DMS153 treated with DMSO at 0.1 percent for 48 hours (cell line): ENCODE measurements around the gene ACSM4.
"Not testable (repeated sequence)": the region's sequence is repeated elsewhere in the genome, so short reads cannot be mapped to it uniquely, and the experiment has no call there.

ENCODE experiments used
- DNase-seq: peaks from one replicate; lab custom pipeline; 2025; ENCODE audit not compliant: unreplicated experiment; lab: John Stamatoyannopoulos, UW

ACSM4 gene

GRCh38 chr12:7327918-7328317 is 24.0 kb downstream of the ACSM4 start:
- DNase-seq = no peak

DNA sequence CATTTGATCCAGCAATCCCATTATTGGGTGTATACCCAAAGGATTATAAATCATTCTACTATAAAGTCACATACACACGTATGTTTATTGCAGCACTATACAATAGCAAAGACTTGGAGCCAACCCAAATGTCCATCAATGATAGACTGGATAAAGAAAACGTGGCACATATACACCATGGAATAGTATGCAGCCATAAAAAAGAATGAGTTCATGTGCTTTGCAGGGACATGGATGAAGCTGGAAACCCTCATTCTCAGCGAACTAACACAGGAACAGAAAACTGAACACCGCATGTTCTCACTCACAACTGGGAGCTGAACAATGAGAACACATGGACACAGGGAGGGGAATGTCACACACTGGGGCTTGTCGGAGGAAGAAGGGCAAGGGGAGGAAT is 33.9 kb downstream of the ACSM4 start:
- not testable (repeated sequence) for DNase-seq

- no peak for DNase-seq
Observed at GRCh38 chr12:7339675-7340074, 35.8 kb downstream of the ACSM4 start.

DNA sequence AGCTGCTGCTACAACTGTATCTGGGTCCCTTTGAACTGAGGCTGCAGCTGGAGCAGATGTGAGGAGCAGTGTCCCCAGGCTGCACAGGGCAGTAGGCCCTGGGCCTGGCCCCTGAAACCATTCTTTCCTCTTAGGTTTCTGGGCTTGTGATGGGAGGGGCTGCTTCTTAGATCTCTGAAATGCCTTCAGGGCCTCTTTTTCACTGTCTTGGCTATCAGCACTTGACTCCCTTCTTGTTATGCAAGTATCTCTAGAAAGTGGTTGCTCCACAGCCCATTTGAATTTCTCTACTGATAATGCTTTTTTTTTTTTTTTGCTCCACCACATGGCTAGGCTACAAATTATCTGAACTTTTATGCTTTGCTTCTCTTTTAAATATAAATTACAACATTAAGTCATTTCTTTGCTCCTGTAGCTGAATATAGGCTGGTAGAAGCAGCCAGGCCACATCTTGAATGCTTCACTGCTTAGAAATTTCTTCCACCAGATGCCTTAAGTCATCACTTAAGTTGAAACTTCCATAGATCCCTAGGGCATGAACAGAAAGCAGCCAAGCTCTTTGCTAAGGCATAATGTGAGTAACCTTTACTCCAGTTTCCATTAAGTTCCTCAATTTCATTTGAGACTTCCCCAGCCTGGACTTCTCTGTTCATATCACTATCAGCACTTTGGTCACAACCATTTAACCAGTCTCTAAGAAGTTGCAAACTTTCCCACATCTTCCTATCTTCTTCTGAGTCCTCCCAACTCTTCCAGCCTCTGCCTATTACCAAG is 41.1 kb downstream of the ACSM4 start:
- DNase-seq = no peak

GRCh38 chr12:7346551-7347225 is 42.8 kb downstream of the ACSM4 start:
- DNase-seq = no peak

GRCh38 chr12:7349418-7349817 is 45.5 kb downstream of the ACSM4 start:
- no peak for DNase-seq

DNA sequence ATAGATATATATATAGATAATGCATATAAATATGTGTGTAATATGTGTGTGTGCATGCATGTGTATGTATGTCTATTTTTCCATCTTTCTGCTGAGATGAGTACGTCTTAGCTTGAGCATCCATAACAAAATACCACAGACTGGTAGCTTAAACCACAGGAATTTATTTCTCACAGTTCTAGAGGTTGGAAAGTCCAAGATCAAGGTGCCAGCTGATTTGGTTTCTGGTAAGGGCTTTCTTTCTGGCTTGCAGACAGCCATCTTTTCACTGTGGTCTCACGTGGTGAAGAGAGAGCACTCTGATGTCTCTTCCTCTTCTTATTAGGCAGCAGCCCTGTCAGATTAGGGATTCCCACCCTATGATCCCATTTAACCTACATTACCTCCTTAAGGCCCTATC is 47.3 kb downstream of the ACSM4 start:
- DNase-seq = no peak

DNA sequence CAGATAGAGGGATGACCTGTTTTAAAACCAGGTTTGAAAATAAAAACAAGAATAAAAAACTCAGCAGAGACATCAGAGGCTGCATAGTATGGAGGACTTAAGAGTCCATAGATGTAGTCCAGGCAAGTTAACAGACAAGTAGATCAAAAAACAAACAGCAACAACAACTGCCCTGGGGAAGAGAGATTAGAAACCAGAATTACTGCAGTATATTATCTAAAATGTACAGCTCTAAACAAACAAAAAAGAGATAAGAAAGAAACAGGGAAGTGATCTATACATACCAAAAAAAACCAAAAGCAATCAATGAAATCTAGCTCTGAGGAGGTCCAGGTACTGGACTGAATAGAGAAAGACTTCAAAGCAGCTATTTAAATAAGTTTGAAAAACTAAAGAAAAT is 48.8 kb downstream of the ACSM4 start:
- DNase-seq = no peak

DNA sequence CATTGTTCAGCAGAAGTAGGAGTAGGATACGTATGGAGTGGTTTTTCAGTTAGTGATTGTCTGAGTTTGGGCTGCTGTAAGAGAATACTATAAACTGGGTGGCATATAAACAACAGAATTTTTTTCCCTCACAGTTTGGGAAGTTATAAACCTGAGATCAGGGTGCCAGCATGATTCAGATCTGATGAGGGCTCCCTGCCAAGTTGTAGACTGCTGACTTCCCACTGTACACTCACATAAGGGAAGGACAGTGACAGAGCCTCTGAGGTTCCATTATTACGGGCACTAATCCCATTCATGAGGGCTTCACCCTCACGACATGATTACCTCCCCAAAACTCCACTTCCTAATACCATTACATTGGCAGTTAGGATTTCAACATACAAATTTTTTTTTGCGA is 50.7 kb downstream of the ACSM4 start:
- no peak for DNase-seq

- no peak for DNase-seq
Observed at GRCh38 chr12:7361265-7361664, 57.4 kb downstream of the ACSM4 start.

GRCh38 chr12:7362734-7363133 is 58.9 kb downstream of the ACSM4 start:
- DNase-seq = no peak

DNA sequence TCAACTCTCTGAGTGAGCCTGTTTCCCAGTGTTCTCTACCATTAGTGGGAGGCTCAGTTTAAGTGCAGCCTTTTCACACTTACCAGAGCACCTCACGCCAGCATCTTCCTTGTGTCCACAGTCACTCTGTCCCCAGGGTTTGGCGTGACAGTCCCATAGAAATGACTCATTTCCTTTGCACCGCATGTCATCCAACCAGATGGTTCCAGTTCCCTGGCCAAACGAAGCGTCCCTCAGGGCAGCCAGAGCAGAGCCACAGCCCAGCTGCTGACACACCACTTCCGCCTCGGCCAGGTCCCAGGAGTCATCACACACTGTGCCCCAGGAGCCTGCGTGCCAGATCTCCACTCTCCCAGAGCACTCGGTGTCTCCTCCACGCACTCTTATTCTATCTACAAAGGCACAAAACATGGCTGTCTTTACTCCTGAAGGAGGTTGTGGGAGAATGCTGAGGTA is 65.4 kb downstream of the ACSM4 start:
- no peak for DNase-seq

DNA sequence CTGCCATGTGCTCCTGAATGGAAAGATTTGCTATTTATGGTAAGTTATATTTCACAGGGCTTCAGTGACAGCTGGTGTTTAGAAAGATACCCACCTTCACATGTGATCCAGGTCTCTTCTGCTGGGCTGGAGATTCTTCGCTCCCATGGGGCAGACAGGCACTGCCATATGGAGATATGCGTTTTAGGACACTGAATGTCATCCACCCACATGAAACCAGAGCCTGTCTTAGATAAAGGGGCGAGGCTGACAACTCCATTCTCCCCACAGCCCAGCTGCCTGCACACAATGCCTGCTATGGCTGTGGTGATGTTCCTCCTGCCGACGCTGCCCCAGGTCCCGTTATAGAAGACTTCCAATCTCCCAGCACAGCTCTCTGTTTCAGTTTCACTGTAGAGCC is 69.4 kb downstream of the ACSM4 start:
- DNase-seq = no peak

GRCh38 chr12:7374423-7375144 is 70.7 kb downstream of the ACSM4 start:
- no peak for DNase-seq

GRCh38 chr12:7375145-7375543 is 71.3 kb downstream of the ACSM4 start:
- no peak for DNase-seq

DNA sequence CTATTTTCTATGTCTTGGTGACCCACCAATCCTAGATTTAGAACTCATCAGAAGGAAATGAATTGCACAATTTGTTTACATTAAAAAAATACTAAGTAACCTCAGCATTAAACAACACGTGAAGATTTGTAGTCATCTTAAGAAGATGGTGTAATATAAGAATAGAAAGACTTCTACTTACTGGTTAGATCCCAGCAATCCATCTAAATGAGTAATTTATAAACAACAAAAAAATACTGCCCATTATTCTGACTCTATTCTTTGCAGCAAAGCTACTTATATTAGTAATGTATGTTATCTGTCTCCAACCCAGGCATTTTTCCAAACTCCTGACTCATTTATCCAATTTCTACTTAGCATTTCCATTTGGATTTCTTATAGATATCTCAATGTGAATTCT is 72.3 kb downstream of the ACSM4 start:
- no peak for DNase-seq
